ENCODE data around the gene SNRK. TPM values are rescaled to one million over a fixed set of nuclear protein-coding genes. Genes with fewer than 3 reads are reported as not detected.

The SNRK gene
- total RNA-seq, 1 experiment from 2014 or later, result 11.8 TPM

DNA sequence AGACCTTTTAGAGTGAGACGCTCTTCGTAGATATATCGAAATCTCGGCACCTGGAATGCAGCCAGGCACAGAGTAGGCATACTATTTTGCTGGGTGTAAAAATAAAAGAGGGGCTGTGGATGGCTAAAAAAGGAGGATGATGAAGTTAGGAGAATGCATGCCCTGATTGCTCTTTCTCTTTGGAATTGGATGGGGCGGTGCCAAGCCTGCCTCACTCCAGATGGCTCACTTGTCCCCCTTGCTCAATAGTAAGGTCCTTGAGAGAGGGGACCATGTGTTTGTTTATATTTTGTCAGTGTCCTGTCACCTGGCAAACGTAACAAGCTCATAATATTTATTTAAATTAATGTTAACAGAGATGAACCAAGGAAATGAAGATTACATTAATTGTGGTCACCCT is 33.0 kb downstream of the SNRK start (continued):
- TF ChIP-seq, protein P1, sequence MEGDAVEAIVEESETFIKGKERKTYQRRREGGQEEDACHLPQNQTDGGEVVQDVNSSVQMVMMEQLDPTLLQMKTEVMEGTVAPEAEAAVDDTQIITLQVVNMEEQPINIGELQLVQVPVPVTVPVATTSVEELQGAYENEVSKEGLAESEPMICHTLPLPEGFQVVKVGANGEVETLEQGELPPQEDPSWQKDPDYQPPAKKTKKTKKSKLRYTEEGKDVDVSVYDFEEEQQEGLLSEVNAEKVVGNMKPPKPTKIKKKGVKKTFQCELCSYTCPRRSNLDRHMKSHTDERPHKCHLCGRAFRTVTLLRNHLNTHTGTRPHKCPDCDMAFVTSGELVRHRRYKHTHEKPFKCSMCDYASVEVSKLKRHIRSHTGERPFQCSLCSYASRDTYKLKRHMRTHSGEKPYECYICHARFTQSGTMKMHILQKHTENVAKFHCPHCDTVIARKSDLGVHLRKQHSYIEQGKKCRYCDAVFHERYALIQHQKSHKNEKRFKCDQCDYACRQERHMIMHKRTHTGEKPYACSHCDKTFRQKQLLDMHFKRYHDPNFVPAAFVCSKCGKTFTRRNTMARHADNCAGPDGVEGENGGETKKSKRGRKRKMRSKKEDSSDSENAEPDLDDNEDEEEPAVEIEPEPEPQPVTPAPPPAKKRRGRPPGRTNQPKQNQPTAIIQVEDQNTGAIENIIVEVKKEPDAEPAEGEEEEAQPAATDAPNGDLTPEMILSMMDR (IDR thresholded peaks at IDR 0.05), result no peak
- TF ChIP-seq, protein P2, sequence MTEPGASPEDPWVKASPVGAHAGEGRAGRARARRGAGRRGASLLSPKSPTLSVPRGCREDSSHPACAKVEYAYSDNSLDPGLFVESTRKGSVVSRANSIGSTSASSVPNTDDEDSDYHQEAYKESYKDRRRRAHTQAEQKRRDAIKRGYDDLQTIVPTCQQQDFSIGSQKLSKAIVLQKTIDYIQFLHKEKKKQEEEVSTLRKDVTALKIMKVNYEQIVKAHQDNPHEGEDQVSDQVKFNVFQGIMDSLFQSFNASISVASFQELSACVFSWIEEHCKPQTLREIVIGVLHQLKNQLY (CRISPR knock-in tag; IDR thresholded peaks at IDR 0.05), result no peak
- TF ChIP-seq, protein P3, sequence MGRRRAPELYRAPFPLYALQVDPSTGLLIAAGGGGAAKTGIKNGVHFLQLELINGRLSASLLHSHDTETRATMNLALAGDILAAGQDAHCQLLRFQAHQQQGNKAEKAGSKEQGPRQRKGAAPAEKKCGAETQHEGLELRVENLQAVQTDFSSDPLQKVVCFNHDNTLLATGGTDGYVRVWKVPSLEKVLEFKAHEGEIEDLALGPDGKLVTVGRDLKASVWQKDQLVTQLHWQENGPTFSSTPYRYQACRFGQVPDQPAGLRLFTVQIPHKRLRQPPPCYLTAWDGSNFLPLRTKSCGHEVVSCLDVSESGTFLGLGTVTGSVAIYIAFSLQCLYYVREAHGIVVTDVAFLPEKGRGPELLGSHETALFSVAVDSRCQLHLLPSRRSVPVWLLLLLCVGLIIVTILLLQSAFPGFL (CRISPR knock-in tag; IDR thresholded peaks at IDR 0.05; ENCODE audit: borderline replicate concordance), result no peak
- no peak for TF ChIP-seq CREB1 (CRISPR knock-in tag; IDR thresholded peaks at IDR 0.05)
- TF ChIP-seq ESRRA (CRISPR knock-in tag; IDR thresholded peaks at IDR 0.05; ENCODE audit: borderline replicate concordance), result no peak
- no peak for TF ChIP-seq NFYB (CRISPR knock-in tag; conservative IDR thresholded peaks at IDR 0.05; ENCODE audit: low read depth)
- no peak for TF ChIP-seq CREM (CRISPR knock-in tag; IDR thresholded peaks at IDR 0.05)
- TF ChIP-seq, protein P4, sequence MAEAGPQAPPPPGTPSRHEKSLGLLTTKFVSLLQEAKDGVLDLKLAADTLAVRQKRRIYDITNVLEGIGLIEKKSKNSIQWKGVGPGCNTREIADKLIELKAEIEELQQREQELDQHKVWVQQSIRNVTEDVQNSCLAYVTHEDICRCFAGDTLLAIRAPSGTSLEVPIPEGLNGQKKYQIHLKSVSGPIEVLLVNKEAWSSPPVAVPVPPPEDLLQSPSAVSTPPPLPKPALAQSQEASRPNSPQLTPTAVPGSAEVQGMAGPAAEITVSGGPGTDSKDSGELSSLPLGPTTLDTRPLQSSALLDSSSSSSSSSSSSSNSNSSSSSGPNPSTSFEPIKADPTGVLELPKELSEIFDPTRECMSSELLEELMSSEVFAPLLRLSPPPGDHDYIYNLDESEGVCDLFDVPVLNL (CRISPR knock-in tag; IDR thresholded peaks at IDR 0.05; ENCODE audit: borderline replicate concordance, low read depth), result no peak
- TF ChIP-seq KAT7 (CRISPR knock-in tag; IDR thresholded peaks at IDR 0.05; ENCODE audit: borderline replicate concordance), result no peak
- TF ChIP-seq, protein P5, sequence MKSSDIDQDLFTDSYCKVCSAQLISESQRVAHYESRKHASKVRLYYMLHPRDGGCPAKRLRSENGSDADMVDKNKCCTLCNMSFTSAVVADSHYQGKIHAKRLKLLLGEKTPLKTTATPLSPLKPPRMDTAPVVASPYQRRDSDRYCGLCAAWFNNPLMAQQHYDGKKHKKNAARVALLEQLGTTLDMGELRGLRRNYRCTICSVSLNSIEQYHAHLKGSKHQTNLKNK (CRISPR knock-in tag; IDR thresholded peaks at IDR 0.05), result no peak
- TF ChIP-seq GABPB1 (CRISPR knock-in tag; IDR thresholded peaks at IDR 0.05), result no peak
- TF ChIP-seq, protein P6, sequence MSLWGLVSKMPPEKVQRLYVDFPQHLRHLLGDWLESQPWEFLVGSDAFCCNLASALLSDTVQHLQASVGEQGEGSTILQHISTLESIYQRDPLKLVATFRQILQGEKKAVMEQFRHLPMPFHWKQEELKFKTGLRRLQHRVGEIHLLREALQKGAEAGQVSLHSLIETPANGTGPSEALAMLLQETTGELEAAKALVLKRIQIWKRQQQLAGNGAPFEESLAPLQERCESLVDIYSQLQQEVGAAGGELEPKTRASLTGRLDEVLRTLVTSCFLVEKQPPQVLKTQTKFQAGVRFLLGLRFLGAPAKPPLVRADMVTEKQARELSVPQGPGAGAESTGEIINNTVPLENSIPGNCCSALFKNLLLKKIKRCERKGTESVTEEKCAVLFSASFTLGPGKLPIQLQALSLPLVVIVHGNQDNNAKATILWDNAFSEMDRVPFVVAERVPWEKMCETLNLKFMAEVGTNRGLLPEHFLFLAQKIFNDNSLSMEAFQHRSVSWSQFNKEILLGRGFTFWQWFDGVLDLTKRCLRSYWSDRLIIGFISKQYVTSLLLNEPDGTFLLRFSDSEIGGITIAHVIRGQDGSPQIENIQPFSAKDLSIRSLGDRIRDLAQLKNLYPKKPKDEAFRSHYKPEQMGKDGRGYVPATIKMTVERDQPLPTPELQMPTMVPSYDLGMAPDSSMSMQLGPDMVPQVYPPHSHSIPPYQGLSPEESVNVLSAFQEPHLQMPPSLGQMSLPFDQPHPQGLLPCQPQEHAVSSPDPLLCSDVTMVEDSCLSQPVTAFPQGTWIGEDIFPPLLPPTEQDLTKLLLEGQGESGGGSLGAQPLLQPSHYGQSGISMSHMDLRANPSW (CRISPR knock-in tag; conservative IDR thresholded peaks at IDR 0.05; ENCODE audit: low read depth), result no peak
- TF ChIP-seq FOXP1 (CRISPR knock-in tag; IDR thresholded peaks at IDR 0.05; ENCODE audit: borderline replicate concordance), result no peak

DNA sequence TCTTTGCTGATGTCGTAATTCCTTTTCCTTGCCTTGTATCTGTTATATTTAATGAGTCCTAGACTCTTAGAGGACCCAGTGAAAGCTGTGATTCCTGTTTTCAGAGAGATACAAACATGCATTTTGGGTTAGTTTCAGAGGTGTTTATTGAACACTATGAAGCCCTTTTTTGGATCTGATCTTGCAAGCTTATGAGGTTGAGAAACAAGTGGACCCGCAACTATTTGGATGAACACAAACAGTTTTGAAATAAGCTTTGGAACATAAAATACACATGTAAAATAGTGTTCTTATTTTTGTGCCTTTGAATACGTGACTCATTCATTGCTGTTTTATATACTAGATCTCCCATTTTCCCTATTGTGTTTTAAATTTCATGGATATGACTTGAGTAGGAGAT is 33.5 kb downstream of the SNRK start:
- no peak overlapping the region for H3K4me3 Mint-ChIP-seq
- H3K9me3 Mint-ChIP-seq, result peaks cover 4% of the 10 kb centered on the region
- DNase-seq (ENCODE audit: low spot score) (no peak), ATAC-seq (no peak)
- no peaks in the 10 kb centered on the region for H3K27me3 Mint-ChIP-seq (ENCODE audit: low read depth)
- no peak overlapping the region; the same call in 1 of the 2 replicates for H3K27ac Mint-ChIP-seq
- POLR2A ChIA-PET, result no interaction called here
- no peak for TF ChIP-seq ZNF416 (CRISPR knock-in tag; IDR thresholded peaks at IDR 0.05)
- H3K36me3 Mint-ChIP-seq, result peaks cover 4% of the 10 kb centered on the region; the same call in 1 of the 2 replicates
- CTCF ChIA-PET, result interaction anchor here (1.1 kb wide), 1 partner anchor 113 kb away, joined by 3 read pairs; no protein-coding TSS in a partner anchor
- H3K4me1 Mint-ChIP-seq, result peaks cover 35% of the 10 kb centered on the region

DNA sequence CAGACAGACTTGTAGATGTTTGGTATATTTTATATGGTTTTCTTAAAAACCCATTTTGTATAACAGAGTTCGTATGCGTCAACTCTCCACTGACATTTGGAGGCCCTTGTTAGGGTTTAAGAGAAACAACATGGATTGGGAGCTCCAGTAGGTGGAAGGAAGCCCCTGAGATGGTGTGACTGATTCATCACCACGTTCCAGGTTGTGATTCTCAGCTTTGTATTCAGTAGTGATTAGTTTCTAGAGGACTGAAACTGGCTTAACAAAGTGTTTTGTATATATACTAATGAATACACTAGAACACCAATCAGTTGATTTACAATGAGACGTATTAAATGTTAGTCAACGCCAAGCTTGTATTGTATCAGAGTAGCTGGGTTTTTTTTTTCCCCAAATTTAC is 33.9 kb downstream of the SNRK start:
- peaks cover 35% of the 10 kb centered on the region for H3K4me1 Mint-ChIP-seq
- H3K9me3 Mint-ChIP-seq, result peaks cover 4% of the 10 kb centered on the region
- H3K36me3 Mint-ChIP-seq, result peaks cover 4% of the 10 kb centered on the region; the same call in 1 of the 2 replicates
- CTCF ChIA-PET, result interaction anchor here (1.1 to 1.3 kb wide), 2 partner anchors 114 to 183 kb away, joined by 3 to 7 read pairs; no protein-coding TSS in a partner anchor
- no peak overlapping the region for H3K27ac Mint-ChIP-seq
- ATAC-seq, result no peak
- POLR2A ChIA-PET, result no interaction called here
- H3K4me3 Mint-ChIP-seq, result no peak overlapping the region
- no peak for DNase-seq (ENCODE audit: low spot score)
- no peaks in the 10 kb centered on the region for H3K27me3 Mint-ChIP-seq (ENCODE audit: low read depth)
- TF ChIP-seq, protein P7, sequence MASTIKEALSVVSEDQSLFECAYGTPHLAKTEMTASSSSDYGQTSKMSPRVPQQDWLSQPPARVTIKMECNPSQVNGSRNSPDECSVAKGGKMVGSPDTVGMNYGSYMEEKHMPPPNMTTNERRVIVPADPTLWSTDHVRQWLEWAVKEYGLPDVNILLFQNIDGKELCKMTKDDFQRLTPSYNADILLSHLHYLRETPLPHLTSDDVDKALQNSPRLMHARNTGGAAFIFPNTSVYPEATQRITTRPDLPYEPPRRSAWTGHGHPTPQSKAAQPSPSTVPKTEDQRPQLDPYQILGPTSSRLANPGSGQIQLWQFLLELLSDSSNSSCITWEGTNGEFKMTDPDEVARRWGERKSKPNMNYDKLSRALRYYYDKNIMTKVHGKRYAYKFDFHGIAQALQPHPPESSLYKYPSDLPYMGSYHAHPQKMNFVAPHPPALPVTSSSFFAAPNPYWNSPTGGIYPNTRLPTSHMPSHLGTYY (CRISPR knock-in tag; IDR thresholded peaks at IDR 0.05), result no peak
- TF ChIP-seq JUN (CRISPR knock-in tag; IDR thresholded peaks at IDR 0.05) (no peak), GTF2I (CRISPR knock-in tag; conservative IDR thresholded peaks at IDR 0.05) (no peak)
- TF ChIP-seq, protein P6 (CRISPR knock-in tag; conservative IDR thresholded peaks at IDR 0.05; ENCODE audit: low read depth), result no peak
- TF ChIP-seq, protein P8, sequence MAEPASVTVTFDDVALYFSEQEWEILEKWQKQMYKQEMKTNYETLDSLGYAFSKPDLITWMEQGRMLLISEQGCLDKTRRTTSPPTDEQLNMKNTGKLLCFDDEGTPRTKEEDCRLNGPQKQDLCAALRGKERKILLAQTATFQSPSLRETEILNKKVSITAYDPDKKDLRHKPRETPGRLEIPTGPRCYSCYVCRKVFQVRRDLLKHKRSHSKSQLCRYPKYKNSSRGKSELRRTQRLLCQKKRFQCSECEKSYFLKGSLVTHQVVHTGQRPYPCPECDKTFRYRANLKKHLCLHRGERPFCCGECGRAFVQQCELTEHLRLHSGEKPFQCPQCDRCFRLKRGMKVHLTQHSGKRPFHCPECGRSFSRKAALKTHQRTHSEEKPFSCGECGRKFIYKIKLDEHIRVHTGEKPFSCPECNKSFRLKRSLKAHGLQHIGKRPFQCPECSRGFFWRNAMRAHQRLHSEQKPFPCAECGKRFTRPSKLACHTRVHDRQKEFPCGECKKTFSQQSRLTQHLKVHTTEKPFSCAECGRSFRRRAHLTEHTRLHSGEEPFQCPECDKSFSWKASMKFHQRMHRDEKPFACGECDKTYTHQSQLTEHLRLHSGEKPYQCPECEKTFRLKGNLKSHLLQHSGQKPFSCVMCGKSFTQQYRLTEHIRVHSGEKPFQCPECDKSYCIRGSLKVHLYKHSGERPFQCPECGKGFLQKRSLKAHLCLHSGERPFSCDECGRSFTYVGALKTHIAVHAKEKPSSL (CRISPR knock-in tag; conservative IDR thresholded peaks at IDR 0.05), result no peak

All from WTC11 (cell line).